NOMO-1 (cell line): Measurements from ENCODE around the gene L1CAM.
"Not testable (repeated sequence)": the region's sequence is repeated elsewhere in the genome, so short reads cannot be mapped to it uniquely, and the experiment has no call there.

ENCODE experiments used
- DNase-seq, 2 experiments: peaks; one replicate each; lab custom pipeline; 2025; ENCODE audit not compliant: unreplicated experiment in 2 of 2; lab: John Stamatoyannopoulos, UW

The L1CAM gene

GRCh38 chrX:153830640-153831428 lies 55.1 kb downstream of the L1CAM start:
- DNase-seq = no peak

GRCh38 chrX:153829799-153830639 lies 56.0 kb downstream of the L1CAM start, which contains the start of gene PDZD4:
Gene PDZD4, minus strand, starts transcription at chrX:153830544. Its CDS starts 246 bp downstream, at chrX:153830298.
- DNase-seq = no peak

- DNase-seq = no peak
Measured at GRCh38 chrX:153829549-153829798, 56.5 kb downstream of the L1CAM start.

GRCh38 chrX:153828723-153829548 lies 57.0 kb downstream of the L1CAM start:
- DNase-seq = no peak

- DNase-seq = no peak
Measured at GRCh38 chrX:153828308-153828707, 57.7 kb downstream of the L1CAM start.

GRCh38 chrX:153827903-153828302 lies 58.1 kb downstream of the L1CAM start:
- DNase-seq = no peak

GRCh38 chrX:153827016-153827415 lies 59.0 kb downstream of the L1CAM start:
- DNase-seq = no peak

GRCh38 chrX:153825042-153825441 lies 60.9 kb downstream of the L1CAM start:
- DNase-seq = no peak

GRCh38 chrX:153824348-153824747 lies 61.6 kb downstream of the L1CAM start:
- no peak for DNase-seq

- DNase-seq = no peak
Measured at GRCh38 chrX:153821066-153821465, 64.9 kb downstream of the L1CAM start.

- DNase-seq = no peak
Measured at GRCh38 chrX:153820601-153821000, 65.4 kb downstream of the L1CAM start.

- no peak for DNase-seq
Measured at GRCh38 chrX:153819384-153820040, 66.5 kb downstream of the L1CAM start.

- no peak for DNase-seq
Measured at GRCh38 chrX:153818571-153819383, 67.2 kb downstream of the L1CAM start.

- DNase-seq = not testable (repeated sequence)
Measured at GRCh38 chrX:153818064-153818463, 67.9 kb downstream of the L1CAM start.

GRCh38 chrX:153816831-153817690 lies 68.9 kb downstream of the L1CAM start:
- DNase-seq = no peak

GRCh38 chrX:153814591-153815315 lies 71.2 kb downstream of the L1CAM start:
- no peak for DNase-seq

- no peak for DNase-seq
Measured at GRCh38 chrX:153813161-153813560, 72.8 kb downstream of the L1CAM start.

- no peak for DNase-seq
Measured at GRCh38 chrX:153812220-153812619, 73.8 kb downstream of the L1CAM start.
